ENCODE results near the gene TMEM220. TPM values are rescaled to one million over a fixed set of nuclear protein-coding genes. Genes with fewer than 3 reads are reported as not detected.

The TMEM220 gene
- total and polyA plus RNA-seq, 4 donors = 2.8 to 13.8 (median 7.1) TPM

- DNase-seq (no peak), ATAC-seq (ENCODE audit: insufficient read depth, low FRiP score) (no peak)
- Histone ChIP-seq H3K27me3 (ENCODE audit: control insufficient read depth in 3 of 3, insufficient read depth in 3 of 3, low read length in 2 of 3) (no peaks in the 10 kb centered on the region), H3K27ac (ENCODE audit: low read depth in 1 of 2, low read length in 1 of 2) (no peak overlapping the region), H3K4me3 (no peak overlapping the region), H3K4me1 (ENCODE audit: control insufficient read depth in 5 of 5, insufficient read depth in 5 of 5, low read length in 5 of 5) (peaks cover 0 to 10% (median 5%) of the 10 kb centered on the region in 5 donors), H3K9ac (ENCODE audit: insufficient read depth in 1 of 2, low read length in 2 of 2) (no peak overlapping the region), H3K9me3 (ENCODE audit: control insufficient read depth in 4 of 4, insufficient read depth in 3 of 4, low read length in 3 of 4) (no peaks in the 10 kb centered on the region), H3K36me3 (ENCODE audit: control insufficient read depth in 4 of 4, insufficient read depth in 4 of 4, low read length in 4 of 4) (no peaks in the 10 kb centered on the region)
- TF ChIP-seq CTCF (IDR thresholded peaks at IDR 0.05; ENCODE audit: control extremely low read depth, extremely low read depth) = no peak
- 76 to 91% methylated on average over 3 of the region's 3 CpGs for WGBS, 2 donors
These were observed 7.9 kb upstream of the TMEM220 start for GRCh38 chr17:10737736-10738135.

- H3K27me3 ChIP-seq (ENCODE audit: control insufficient read depth in 3 of 3, insufficient read depth in 3 of 3, low read length in 2 of 3) = no peaks in the 10 kb centered on the region
- H3K27ac ChIP-seq (ENCODE audit: low read depth in 1 of 2, low read length in 1 of 2) = no peak overlapping the region
- no peak overlapping the region for H3K4me3 ChIP-seq
- TF ChIP-seq CTCF (IDR thresholded peaks at IDR 0.05; ENCODE audit: control extremely low read depth, extremely low read depth) = peak; percentile 67
- ATAC-seq (ENCODE audit: insufficient read depth, low FRiP score) (peak; percentile 87), DNase-seq (peak; percentile 76 to 83 (median 81))
- peaks cover 0 to 10% (median 5%) of the 10 kb centered on the region in 5 donors for H3K4me1 ChIP-seq (ENCODE audit: control insufficient read depth in 5 of 5, insufficient read depth in 5 of 5, low read length in 5 of 5)
- no peaks in the 10 kb centered on the region for H3K36me3 ChIP-seq (ENCODE audit: control insufficient read depth in 4 of 4, insufficient read depth in 4 of 4, low read length in 4 of 4)
- 14 to 18% methylated on average over 6 of the region's 6 CpGs for WGBS, 2 donors
- no peak overlapping the region for H3K9ac ChIP-seq (ENCODE audit: insufficient read depth in 1 of 2, low read length in 2 of 2)
- H3K9me3 ChIP-seq (ENCODE audit: control insufficient read depth in 4 of 4, insufficient read depth in 3 of 4, low read length in 3 of 4) = no peaks in the 10 kb centered on the region
These were observed 7.4 kb upstream of the TMEM220 start for GRCh38 chr17:10737168-10737622.

- TF ChIP-seq CTCF (IDR thresholded peaks at IDR 0.05; ENCODE audit: control extremely low read depth, extremely low read depth) = no peak
- Histone ChIP-seq H3K27ac (ENCODE audit: low read depth in 1 of 2, low read length in 1 of 2) (no peak overlapping the region), H3K9ac (ENCODE audit: insufficient read depth in 1 of 2, low read length in 2 of 2) (no peak overlapping the region), H3K9me3 (ENCODE audit: control insufficient read depth in 4 of 4, insufficient read depth in 3 of 4, low read length in 3 of 4) (no peaks in the 10 kb centered on the region), H3K27me3 (ENCODE audit: control insufficient read depth in 3 of 3, insufficient read depth in 3 of 3, low read length in 2 of 3) (no peaks in the 10 kb centered on the region), H3K4me1 (ENCODE audit: control insufficient read depth in 5 of 5, insufficient read depth in 5 of 5, low read length in 5 of 5) (peaks cover 0 to 10% (median 6%) of the 10 kb centered on the region in 5 donors), H3K36me3 (ENCODE audit: control insufficient read depth in 4 of 4, insufficient read depth in 4 of 4, low read length in 4 of 4) (no peaks in the 10 kb centered on the region), H3K4me3 (no peak overlapping the region)
- DNase-seq (no peak), ATAC-seq (ENCODE audit: insufficient read depth, low FRiP score) (no peak)
- 93 to 94% methylated on average over 4 of the region's 4 CpGs for WGBS, 2 donors
These were observed 6.0 kb upstream of the TMEM220 start for GRCh38 chr17:10735821-10736220.

- 68 to 86% methylated on average over 2 of the region's 2 CpGs for WGBS, 2 donors
- Histone ChIP-seq H3K36me3 (ENCODE audit: control insufficient read depth in 4 of 4, insufficient read depth in 4 of 4, low read length in 4 of 4) (no peaks in the 10 kb centered on the region), H3K4me3 (no peak overlapping the region), H3K27ac (ENCODE audit: low read depth in 1 of 2, low read length in 1 of 2) (no peak overlapping the region), H3K9ac (ENCODE audit: insufficient read depth in 1 of 2, low read length in 2 of 2) (no peak overlapping the region), H3K27me3 (ENCODE audit: control insufficient read depth in 3 of 3, insufficient read depth in 3 of 3, low read length in 2 of 3) (no peaks in the 10 kb centered on the region), H3K4me1 (ENCODE audit: control insufficient read depth in 5 of 5, insufficient read depth in 5 of 5, low read length in 5 of 5) (peaks cover 0 to 10% (median 6%) of the 10 kb centered on the region in 5 donors), H3K9me3 (ENCODE audit: control insufficient read depth in 4 of 4, insufficient read depth in 3 of 4, low read length in 3 of 4) (no peaks in the 10 kb centered on the region)
- ATAC-seq (ENCODE audit: insufficient read depth, low FRiP score) = no peak
- no peak for TF ChIP-seq CTCF (IDR thresholded peaks at IDR 0.05; ENCODE audit: control extremely low read depth, extremely low read depth)
- DNase-seq = no peak
These were observed 5.4 kb upstream of the TMEM220 start for GRCh38 chr17:10735251-10735650.
